ENCODE data around the gene NDUFB3.

DNA sequence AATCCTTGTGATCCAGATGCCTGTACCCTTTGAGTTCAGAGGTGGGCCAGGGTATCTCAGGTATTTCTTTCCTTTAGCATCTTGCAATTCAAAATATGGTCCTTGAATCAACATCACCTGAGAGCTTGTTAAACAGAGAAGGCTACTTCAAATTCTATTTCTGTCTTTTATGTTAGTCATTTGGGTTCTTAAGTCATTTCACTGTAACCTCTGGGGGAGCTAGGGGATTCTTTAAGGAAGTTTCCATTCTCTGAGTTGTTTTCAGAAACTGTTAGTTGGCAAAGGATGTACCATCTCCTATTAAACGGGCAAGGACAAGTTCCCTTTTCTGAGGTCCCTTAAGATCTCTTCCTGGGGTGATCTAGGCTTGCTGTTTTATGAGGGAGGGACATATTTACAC is 60.7 kb downstream of the NDUFB3 start:
- TF ChIP-seq, protein P1, sequence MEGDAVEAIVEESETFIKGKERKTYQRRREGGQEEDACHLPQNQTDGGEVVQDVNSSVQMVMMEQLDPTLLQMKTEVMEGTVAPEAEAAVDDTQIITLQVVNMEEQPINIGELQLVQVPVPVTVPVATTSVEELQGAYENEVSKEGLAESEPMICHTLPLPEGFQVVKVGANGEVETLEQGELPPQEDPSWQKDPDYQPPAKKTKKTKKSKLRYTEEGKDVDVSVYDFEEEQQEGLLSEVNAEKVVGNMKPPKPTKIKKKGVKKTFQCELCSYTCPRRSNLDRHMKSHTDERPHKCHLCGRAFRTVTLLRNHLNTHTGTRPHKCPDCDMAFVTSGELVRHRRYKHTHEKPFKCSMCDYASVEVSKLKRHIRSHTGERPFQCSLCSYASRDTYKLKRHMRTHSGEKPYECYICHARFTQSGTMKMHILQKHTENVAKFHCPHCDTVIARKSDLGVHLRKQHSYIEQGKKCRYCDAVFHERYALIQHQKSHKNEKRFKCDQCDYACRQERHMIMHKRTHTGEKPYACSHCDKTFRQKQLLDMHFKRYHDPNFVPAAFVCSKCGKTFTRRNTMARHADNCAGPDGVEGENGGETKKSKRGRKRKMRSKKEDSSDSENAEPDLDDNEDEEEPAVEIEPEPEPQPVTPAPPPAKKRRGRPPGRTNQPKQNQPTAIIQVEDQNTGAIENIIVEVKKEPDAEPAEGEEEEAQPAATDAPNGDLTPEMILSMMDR (IDR thresholded peaks at IDR 0.05) = no peak
- TF ChIP-seq POLR2A (IDR thresholded peaks at IDR 0.05) (no peak), POLR2AphosphoS5 (IDR thresholded peaks at IDR 0.05) (no peak)

All from gastroesophageal sphincter (tissue), 3 donors.